ENCODE measurements around the gene RGP1.

DNA sequence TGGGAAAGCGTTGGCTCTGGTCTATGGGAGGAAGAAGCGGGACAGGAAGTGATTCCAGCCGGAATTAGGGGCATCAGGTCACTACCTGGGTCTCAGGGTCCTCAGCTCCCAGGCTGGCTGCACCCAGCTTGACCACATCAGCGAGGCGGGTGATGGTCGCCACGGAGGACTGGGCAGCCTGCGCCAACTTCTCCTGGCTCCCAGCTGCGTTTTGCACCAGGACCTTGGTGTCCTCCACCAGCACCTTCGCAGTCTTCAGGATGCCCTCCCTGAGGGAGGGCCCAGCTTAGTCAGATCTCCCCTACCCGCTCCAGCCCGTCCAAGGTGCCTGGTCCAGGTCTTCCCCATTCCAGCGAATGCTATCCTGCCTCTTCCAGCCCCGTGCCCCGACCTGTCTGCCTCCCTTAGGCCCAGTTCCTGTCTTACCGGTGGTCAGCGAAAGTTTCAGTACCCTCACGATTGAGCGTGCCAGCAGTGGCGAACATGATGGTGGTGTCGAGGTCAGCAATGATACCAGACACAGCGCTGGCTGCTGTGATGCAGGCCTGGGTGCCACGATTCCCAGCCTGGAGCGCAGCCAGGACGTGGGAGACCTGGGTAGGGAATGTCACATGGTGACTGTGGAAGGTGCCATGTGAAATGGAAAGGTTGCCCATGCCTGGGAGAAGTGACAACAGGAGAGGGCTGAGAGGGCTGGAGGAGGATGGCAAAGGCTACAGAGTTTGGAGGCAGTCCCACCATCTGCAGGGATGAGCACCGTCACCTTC lies 45.0 kb upstream of the RGP1 start:
- TF ChIP-seq CTCF (IDR thresholded peaks at IDR 0.05) (no peak), RAD21 (IDR thresholded peaks at IDR 0.05; ENCODE audit: low read length) (no peak), YY1 (IDR thresholded peaks at IDR 0.05; ENCODE audit: low read depth) (no peak), POLR2AphosphoS5 (IDR thresholded peaks at IDR 0.05; ENCODE audit: low read depth, low read length) (no peak), SIN3A (IDR thresholded peaks at IDR 0.05; ENCODE audit: borderline replicate concordance, low read depth, low read length) (no peak), USF2 (IDR thresholded peaks at IDR 0.05; ENCODE audit: borderline replicate concordance, low read depth, low read length) (no peak), FOXJ3 (CRISPR knock-in tag; IDR thresholded peaks at IDR 0.05) (no peak), SMC3 (IDR thresholded peaks at IDR 0.05; ENCODE audit: low read depth, low read length) (no peak), EP300 (IDR thresholded peaks at IDR 0.05; ENCODE audit: borderline replicate concordance in 1 of 2, low read depth in 1 of 2, low read length in 1 of 2) (no peak), GABPA (IDR thresholded peaks at IDR 0.05; ENCODE audit: low read depth) (no peak), NFIC (IDR thresholded peaks at IDR 0.05; ENCODE audit: borderline replicate concordance) (no peak), RFX5 (IDR thresholded peaks at IDR 0.05; ENCODE audit: low read length) (no peak)
- TF ChIP-seq, protein P1, sequence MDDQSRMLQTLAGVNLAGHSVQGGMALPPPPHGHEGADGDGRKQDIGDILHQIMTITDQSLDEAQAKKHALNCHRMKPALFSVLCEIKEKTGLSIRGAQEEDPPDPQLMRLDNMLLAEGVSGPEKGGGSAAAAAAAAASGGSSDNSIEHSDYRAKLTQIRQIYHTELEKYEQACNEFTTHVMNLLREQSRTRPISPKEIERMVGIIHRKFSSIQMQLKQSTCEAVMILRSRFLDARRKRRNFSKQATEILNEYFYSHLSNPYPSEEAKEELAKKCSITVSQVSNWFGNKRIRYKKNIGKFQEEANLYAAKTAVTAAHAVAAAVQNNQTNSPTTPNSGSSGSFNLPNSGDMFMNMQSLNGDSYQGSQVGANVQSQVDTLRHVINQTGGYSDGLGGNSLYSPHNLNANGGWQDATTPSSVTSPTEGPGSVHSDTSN (IDR thresholded peaks at IDR 0.05) = no peak
